HG03103 (cell line): Measurements from ENCODE around the gene GABRA1.

Experiments used
- ATAC-seq: cut with Tn5 transposase; IDR thresholded peaks from one replicate; pipeline ENCODE4 v1.9.1; 2021; ENCODE audit warnings: low read depth; ENCODE audit not compliant: unreplicated experiment

Gene GABRA1

GRCh38 chr5:161847941-161848391 lies at the start of gene GABRA1:
GABRA1 (plus strand) TSS chr5:161848120; CDS start chr5:161850811, 2,691 bp downstream.
- no peak for ATAC-seq

- no peak for ATAC-seq
Measured at GRCh38 chr5:161799316-161799715, 48.6 kb upstream of the GABRA1 start.

GRCh38 chr5:161804263-161804662 lies 43.7 kb upstream of the GABRA1 start:
- ATAC-seq: no peak

- no peak for ATAC-seq
Measured at GRCh38 chr5:161846746-161847145, 1.2 kb upstream of the GABRA1 start.

- ATAC-seq: no peak
Measured at GRCh38 chr5:161847447-161847846, 473 bp upstream of the GABRA1 start.

- ATAC-seq: no peak
Measured at GRCh38 chr5:161850491-161850890, 2.6 kb downstream of the GABRA1 start.

GRCh38 chr5:161851691-161852299 lies 3.9 kb downstream of the GABRA1 start:
- no peak for ATAC-seq

GRCh38 chr5:161857358-161857757 lies 9.4 kb downstream of the GABRA1 start:
- ATAC-seq: no peak

GRCh38 chr5:161863259-161863658 lies 15.3 kb downstream of the GABRA1 start:
- no peak for ATAC-seq

- ATAC-seq: no peak
Measured at GRCh38 chr5:161863811-161864210, 15.9 kb downstream of the GABRA1 start.

GRCh38 chr5:161865510-161865909 lies 17.6 kb downstream of the GABRA1 start:
- no peak for ATAC-seq

- ATAC-seq: no peak
Measured at GRCh38 chr5:161889971-161890370, 42.1 kb downstream of the GABRA1 start.

- no peak for ATAC-seq
Measured at GRCh38 chr5:161895514-161895913, 47.6 kb downstream of the GABRA1 start.

- no peak for ATAC-seq
Measured at GRCh38 chr5:161897033-161897432, 49.1 kb downstream of the GABRA1 start.

GRCh38 chr5:161899590-161899989 lies 51.7 kb downstream of the GABRA1 start:
- no peak for ATAC-seq

GRCh38 chr5:161900981-161901380 lies 53.1 kb downstream of the GABRA1 start:
- ATAC-seq: no peak

GRCh38 chr5:161921781-161922180 lies 73.9 kb downstream of the GABRA1 start:
- no peak for ATAC-seq

- ATAC-seq: no peak
Measured at GRCh38 chr5:161924270-161924669, 76.3 kb downstream of the GABRA1 start.

- no peak for ATAC-seq
Measured at GRCh38 chr5:161925960-161926359, 78.0 kb downstream of the GABRA1 start.

GRCh38 chr5:161934486-161934885 lies 86.6 kb downstream of the GABRA1 start:
- no peak for ATAC-seq

GRCh38 chr5:161944974-161945373 lies 97.1 kb downstream of the GABRA1 start:
- ATAC-seq: no peak

GRCh38 chr5:161946911-161947310 lies 99.0 kb downstream of the GABRA1 start:
- ATAC-seq: no peak
